GM18517 (cell line): ENCODE data around the gene CMTM1.

Source experiments
- ATAC-seq: cut with Tn5 transposase; IDR thresholded peaks from one replicate; pipeline ENCODE4 v1.9.1; 2021; ENCODE audit warnings: mild to moderate bottlenecking, moderate library complexity; ENCODE audit not compliant: unreplicated experiment

Gene CMTM1, protein sequence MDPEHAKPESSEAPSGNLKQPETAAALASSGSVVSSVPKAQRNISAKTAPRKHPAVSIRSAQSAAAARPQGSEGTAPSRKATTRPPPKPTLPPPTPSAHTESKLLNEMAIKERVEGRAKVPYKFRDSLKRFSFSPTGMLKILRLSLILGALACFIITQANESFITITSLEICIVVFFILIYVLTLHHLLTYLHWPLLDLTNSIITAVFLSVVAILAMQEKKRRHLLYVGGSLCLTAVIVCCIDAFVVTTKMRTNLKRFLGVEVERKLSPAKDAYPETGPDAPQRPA

DNA sequence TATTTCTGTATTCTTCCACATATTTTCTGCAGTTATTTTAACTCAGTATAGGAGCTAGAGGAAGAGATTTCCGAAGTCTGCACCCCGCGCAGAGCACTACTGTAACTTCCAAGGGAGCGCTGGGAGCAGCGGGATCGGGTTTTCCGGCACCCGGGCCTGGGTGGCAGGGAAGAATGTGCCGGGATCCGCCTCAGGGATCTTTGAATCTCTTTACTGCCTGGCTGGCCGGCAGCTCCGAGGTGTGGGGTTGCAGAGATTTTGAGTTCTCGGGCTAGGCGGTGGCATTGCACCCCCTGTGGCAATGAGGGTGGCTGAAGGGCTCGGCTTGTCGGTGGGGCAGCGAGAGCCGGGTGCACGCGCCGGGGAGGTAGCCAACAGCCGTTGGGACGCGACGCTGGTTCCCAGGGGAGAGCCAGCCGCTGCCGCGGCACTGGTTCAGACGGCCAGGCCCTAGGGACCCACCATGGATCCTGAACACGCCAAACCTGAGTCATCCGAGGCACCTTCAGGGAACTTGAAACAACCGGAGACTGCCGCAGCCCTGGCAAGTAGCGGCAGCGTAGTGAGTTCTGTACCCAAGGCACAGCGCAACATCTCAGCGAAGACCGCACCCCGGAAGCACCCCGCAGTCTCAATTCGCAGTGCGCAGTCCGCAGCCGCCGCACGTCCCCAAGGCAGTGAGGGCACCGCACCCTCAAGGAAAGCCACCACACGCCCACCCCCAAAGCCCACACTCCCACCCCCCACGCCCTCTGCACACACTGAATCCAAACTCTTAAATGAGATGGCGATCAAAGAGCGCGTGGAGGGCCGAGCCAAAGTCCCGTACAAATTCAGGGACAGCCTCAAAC, at the start of gene CMTM1:
Gene CMTM1, plus strand, starts transcription at position 389 of the 851 bp plus-strand sequence. Its CDS starts 75 bp downstream, at position 464.
- ATAC-seq, result no peak

DNA sequence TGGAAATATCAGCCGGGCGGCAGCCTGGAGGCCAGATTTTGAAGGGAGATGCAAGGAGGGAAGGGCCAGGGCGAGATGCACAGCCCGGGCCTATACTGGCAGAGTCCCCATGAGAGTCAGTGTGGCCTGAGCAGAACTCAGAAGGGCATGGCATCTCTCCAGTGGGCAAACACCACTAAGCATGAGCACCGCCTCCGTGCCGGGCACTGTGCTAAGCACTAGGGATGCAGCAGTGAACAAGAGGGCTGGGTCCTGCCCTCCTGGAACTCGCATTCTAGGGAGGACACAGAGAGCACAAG, 49.8 kb upstream of the CMTM1 start:
- ATAC-seq, result peak; percentile 19

- peak; percentile 98 for ATAC-seq
Measured at GRCh38 chr16:66516808-66517585, 49.2 kb upstream of the CMTM1 start.

GRCh38 chr16:66517586-66518263, 48.5 kb upstream of the CMTM1 start:
- no peak for ATAC-seq

DNA sequence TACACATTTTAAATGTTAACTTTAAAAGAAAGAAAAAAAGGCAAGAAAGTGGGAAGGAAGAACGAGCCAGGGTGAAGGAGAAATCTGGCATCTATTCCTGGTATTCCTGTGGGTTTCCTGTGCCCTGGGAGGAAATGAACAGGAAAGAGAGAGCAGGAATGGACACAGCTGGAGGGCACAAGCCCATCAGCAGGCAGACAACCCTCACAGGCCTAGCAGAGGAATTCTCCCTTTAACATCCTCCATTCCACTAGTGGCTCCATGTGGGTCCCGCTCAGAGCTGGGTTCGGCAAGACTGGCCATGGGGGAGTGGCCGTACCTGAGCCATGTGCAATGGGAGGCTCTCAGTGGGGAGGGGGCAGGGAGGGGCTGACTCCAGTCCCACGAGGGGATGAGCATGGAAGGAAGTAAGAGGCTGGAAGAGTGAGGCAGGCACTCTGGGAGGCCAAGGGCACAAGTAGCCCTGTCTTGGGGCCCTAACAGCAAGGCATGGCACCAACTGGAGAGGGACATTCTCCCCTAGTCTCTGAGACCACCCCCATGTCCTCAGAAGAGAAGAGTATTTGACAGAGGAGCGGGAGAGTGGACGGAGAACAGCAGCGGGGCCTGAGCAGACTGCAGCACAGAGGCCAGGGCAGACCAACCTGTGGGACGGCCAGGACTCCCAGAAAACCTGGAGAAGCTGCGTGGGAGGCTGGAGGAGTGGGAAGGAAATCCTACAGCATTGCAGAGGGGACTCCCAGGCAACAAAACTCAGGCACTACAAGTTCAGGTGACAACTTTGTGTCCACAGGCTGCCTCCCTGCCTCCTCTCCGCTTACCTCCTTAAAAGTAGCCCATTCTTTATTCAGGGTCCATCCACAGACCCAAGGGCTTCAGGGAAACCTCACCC, 46.5 kb upstream of the CMTM1 start:
- no peak for ATAC-seq

DNA sequence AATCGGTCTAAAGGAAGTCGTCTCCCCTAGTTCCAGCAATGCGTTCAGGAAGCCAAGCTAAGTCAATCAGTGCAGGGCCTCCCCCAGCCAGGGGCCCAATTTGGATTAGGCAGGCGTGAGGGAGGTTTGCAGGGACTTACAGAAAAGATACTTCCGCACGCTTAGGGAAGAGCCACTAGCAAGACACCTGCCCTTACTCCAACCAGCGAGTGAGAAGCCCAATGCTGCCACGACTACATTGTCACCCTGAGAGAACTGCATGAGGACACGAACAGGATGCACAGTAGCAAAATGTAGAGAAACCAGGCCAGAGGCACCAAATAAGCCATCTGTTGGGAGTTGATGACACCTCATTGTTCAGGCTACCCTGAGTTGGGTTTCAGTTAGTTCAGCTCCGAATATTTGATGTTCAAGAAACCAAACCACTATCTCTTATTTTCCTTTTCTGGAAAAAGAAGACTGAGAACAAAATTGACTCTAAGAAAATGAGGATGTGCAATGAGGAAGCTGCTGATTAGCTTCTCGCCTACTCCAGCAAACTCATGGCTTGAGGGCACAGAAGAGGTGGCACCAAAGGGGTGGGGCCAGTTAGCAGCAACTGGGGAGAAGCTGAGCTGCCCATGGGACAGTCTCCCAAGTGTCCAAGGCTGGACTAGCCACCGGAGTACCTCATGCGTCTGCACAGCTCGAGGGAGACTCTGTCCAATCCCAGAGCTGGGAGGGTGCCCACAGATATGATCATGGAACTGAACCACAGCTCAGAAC, 45.7 kb upstream of the CMTM1 start:
- no peak for ATAC-seq

DNA sequence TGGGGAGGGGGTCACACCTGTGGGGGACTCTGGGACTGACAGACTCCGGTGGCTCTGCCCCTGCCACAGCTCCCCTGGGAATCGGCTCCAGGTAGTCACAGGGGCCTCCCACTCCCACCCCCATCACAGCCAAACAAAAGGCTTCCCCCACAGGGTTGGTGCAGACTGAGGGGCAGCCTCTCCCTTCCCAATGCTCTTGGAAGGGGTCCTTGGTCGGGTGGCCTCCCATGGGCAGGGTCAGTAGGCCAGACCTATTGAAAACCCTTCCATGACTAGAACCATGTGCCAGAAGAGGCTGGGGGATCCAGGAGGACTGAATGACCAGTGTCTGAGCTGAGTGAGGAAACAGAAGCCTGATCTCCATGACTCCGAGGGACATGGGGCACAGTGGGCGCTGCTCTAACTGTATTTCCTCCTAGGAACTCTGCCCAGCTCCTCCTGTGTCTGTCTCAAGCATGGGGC, 45.0 kb upstream of the CMTM1 start:
- no peak for ATAC-seq

DNA sequence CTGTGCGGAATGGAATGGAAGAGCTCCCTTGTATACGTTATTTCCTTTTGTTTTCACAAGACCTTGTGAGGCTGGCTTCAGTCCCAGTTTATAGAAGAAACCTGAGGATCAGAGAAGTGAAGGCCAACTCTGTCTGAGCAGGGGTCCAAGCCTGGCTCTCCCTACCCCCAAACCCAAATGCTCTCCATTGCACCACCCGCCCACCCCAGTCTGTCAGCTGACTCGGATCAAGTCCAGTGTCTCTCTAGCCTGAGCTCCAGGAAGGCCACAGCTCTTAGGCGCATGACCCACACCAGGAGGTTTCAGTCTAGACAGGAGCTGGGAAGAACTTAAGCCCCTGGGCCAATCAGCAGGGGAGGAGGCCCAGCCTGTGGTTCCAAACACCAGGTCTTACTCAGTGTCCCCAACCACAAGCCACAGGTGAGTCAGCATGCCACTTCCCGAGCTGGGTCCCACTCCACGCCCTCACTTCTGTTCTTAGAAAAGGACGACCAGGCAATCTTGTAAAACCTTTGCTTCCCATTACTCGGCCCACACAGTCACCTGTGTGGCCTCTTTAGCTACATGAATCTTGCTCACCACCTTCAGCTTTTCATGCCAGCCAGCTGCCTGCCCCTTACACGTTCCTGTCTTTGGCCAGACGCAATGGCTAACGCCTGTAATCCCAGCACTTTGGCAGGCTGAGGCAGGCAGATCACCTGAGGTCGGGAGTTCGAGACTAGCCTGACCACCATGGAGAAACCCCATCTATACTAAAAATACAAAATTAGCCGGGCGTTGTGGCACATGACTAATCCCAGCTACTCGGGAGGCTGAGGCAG, 44.1 kb upstream of the CMTM1 start:
- peak; percentile 55 for ATAC-seq

DNA sequence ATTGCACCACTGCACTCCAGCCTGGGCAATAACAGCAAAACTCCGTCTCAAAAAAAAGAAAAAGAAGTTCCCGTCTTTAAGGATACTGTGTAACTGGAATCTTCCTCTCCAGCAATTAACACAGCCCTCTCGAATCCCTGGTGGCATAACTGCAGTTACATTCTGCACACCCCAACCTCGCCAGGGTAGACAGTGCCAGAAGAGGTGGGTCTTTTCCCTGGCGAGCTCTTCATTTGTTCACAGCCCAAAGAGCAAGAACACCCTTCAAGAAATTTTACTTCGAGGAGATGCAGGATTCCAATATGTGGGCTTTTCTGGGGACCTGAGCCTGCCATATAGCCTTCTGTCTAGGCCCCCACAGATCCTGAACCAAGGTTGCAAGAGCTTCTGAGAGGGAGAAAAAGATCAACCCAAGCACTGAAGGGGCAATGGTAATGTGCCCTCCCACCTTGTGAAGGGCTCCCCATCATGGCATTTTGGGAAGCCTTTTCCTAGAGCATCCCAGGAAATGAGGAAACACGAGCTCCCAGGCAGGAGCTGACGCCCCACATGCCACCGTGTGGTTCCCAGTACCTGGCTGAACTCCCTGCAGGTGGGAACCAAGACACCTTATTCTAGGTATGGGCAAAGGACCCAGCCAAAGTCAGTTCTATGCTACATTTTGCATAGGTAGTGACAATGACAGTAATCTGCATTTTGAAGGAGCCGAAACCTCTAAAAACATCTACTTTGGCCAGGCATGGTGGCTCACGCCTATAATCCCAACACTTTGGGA, 43.2 kb upstream of the CMTM1 start:
- no peak for ATAC-seq

DNA sequence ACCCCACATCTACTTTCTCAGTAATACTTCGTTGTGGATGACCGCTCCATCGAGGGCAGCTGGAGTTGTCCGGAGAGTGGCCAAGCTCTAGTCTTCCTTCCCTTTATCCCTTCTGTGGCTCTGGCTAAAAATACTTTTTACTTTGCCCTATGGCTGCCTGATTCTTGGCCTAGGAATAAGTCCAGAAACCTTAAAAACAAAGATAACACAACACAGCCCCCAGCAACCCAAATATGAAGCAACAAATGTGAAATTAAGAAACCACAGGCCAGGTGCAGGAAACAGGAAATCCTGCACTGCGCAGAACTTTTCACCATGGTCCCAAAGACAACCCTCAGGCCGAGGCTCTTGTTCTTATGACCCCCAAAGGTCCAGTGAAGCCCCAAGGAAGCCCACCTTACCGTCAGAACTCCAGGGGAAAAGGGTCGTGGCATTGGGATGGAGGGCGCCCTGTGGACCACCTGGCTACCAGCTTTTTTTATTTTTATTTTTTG, 42.3 kb upstream of the CMTM1 start:
- peak; percentile 53 for ATAC-seq

GRCh38 chr16:66524601-66525164, 41.6 kb upstream of the CMTM1 start:
- peak; percentile 64 for ATAC-seq

- no peak for ATAC-seq
Measured at GRCh38 chr16:66525396-66526180, 40.7 kb upstream of the CMTM1 start.

DNA sequence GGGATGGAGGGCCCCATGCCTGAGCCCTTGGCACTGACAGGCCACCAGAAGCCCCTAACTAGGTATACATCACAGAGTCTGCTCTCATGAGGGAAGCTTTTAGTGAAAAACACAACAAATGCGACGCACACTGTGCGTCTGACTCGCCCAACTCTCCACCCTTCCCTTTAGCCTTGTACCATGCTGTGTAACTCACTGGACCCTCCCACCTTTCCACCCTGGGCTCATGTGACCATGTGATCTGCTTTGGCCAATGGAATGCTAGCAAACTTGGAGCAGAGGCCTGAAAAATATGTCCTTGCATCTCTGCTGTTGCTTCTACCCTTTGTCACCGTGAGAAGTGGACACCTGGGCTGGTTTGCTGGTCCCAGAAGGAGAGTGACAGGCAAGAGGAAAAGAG, 37.9 kb upstream of the CMTM1 start:
- ATAC-seq, result no peak

DNA sequence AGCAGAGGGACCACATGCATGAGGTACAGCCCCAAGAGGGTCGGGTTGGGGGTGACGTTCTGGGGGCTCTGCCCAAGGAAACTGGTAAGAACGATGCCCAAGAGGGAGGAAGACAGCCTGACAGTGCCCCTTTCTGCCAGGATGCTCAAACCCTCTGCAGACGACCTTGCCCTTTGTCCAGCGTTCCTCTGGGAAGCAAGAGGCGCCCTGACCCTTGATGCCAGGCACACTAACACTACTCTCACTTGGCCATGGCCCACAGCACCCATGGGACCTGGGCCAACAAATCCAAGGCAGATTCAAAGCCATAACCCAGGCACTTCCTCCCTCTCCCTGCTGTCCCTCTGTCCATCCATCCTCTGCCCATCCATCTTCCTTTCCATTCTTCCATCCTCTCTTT, 36.8 kb upstream of the CMTM1 start:
- ATAC-seq, result no peak

DNA sequence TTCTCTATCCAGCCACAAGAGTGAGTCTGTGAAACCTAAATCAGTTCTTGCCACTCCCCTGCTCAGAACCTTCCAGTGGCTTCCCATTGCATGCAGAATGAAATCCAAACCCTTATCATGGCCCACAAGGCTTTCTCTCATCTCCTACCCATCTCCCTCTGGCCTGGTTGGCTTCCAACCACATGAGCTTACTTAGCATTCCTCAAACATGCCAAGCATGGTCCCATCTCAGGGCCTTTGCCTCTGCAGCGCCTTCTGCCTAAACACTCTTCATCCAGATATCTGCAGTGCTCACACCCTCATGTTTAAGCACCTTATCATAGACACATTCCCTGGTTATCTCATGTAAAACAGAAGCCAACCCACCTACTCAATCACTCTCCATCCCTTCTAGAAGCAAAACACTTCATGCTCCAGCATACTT, 31.9 kb upstream of the CMTM1 start:
- no peak for ATAC-seq

- ATAC-seq, result no peak
Measured at GRCh38 chr16:66536525-66536924, 29.7 kb upstream of the CMTM1 start.
